Activated gamma-delta T cell treated with anti-CD3 and anti-CD28 coated beads, Interleukin-2, amount 50 U/mL, for 16 hours (primary cell): ENCODE data around the gene DNAJC22.

Experiments
- DNase-seq: peaks from one replicate; pipeline ENCODE4 v3.0.0-alpha.2; 2020; ENCODE audit warnings: low read depth

The DNAJC22 gene

GRCh38 chr12:49345051-49345824, 1.4 kb upstream of the DNAJC22 start:
- DNase-seq, result no peak

- no peak for DNase-seq
Observed at GRCh38 chr12:49345825-49346658, 646 bp upstream of the DNAJC22 start.

- DNase-seq, result peak; percentile 74
Observed at GRCh38 chr12:49347311-49348193, 864 bp downstream of the DNAJC22 start.

GRCh38 chr12:49348781-49349180, 2.1 kb downstream of the DNAJC22 start:
- no peak for DNase-seq

- DNase-seq, result no peak
Observed at GRCh38 chr12:49349266-49349665, 2.6 kb downstream of the DNAJC22 start.

GRCh38 chr12:49352351-49352750, 5.7 kb downstream of the DNAJC22 start:
- DNase-seq, result no peak

GRCh38 chr12:49355913-49356312, 9.2 kb downstream of the DNAJC22 start:
- no peak for DNase-seq

GRCh38 chr12:49357103-49357678, 10.5 kb downstream of the DNAJC22 start:
- DNase-seq, result no peak

GRCh38 chr12:49358483-49359141, 11.9 kb downstream of the DNAJC22 start:
- DNase-seq, result peak; percentile 49

- DNase-seq, result no peak
Observed at GRCh38 chr12:49359671-49360070, 13.0 kb downstream of the DNAJC22 start.

GRCh38 chr12:49362077-49362476, 15.4 kb downstream of the DNAJC22 start:
- DNase-seq, result no peak

- DNase-seq, result no peak
Observed at GRCh38 chr12:49364989-49365388, 18.3 kb downstream of the DNAJC22 start.

GRCh38 chr12:49365542-49365941, 18.9 kb downstream of the DNAJC22 start:
- DNase-seq, result no peak

- no peak for DNase-seq
Observed at GRCh38 chr12:49366096-49366651, 19.5 kb downstream of the DNAJC22 start.

- DNase-seq, result peak; percentile 71
Observed at GRCh38 chr12:49366652-49367380, 20.1 kb downstream of the DNAJC22 start.

GRCh38 chr12:49367381-49368239, 20.9 kb downstream of the DNAJC22 start, which contains the start of gene SPATS2:
SPATS2 (plus strand) TSS chr12:49367462; CDS start chr12:49461013, 93,551 bp downstream.
- no peak for DNase-seq

GRCh38 chr12:49368240-49368600, 21.5 kb downstream of the DNAJC22 start:
- DNase-seq, result no peak

- no peak for DNase-seq
Observed at GRCh38 chr12:49369411-49370145, 22.9 kb downstream of the DNAJC22 start.

- DNase-seq, result no peak
Observed at GRCh38 chr12:49370539-49370938, 23.9 kb downstream of the DNAJC22 start.
